ENCODE measurements around the gene ABCA13. TPM values are rescaled to one million over a fixed set of nuclear protein-coding genes. Genes with fewer than 3 reads are reported as not detected.
"Not testable (repeated sequence)": the region's sequence is repeated elsewhere in the genome, so short reads cannot be mapped to it uniquely, and the experiment has no call there.

The ABCA13 gene
- total RNA-seq, 1 experiment from 2014 or later, result not detected

DNA sequence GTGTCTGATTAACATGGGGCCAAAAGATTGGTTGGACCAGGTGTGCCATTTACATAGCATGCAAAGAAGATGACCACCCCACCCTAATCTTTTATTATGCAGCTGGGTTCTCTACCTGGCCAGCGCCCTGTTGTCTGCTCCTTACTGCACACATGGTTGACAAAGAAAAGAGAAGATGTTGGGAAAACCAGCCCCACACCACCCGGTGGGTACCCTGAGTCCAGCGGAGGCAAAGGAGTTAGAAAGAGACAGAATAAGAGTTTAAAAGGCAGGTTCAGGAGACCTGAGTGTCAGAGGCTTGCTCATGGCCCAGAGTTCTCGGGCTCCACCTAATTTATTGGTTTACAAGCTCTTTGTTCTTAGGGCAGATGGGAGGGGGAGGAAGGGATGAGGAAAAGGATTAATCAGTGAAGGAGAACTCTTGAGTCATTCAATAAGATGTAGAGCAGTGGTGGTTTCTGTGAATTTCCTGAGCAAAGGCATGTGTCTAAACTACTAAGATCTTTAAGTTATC is 24.1 kb upstream of the ABCA13 start:
- no peaks in the 10 kb centered on the region for H3K36me3 ChIP-seq (ENCODE audit: control insufficient read depth in 1 of 2, insufficient read depth in 2 of 2, low read length in 2 of 2)
- H4K20me1 ChIP-seq (ENCODE audit: insufficient read depth), result no peaks in the 10 kb centered on the region
- H3K4me1 ChIP-seq (ENCODE audit: control insufficient read depth in 1 of 2, insufficient read depth in 2 of 2, low read length in 2 of 2), result no peaks in the 10 kb centered on the region
- no peaks in the 10 kb centered on the region for H3K9me3 ChIP-seq (ENCODE audit: control insufficient read depth in 1 of 2, insufficient read depth in 1 of 2, low read depth in 1 of 2, low read length in 2 of 2)
- intact Hi-C loops (cut with micrococcal nuclease), result no loop called here
- no peaks in the 10 kb centered on the region for H3K9me2 ChIP-seq (ENCODE audit: insufficient read depth)
- no peak for DNase-seq (ENCODE audit: low read depth, low spot score)
- no peak for ATAC-seq
- TF ChIP-seq CEBPB (IDR thresholded peaks at IDR 0.05; ENCODE audit: low read depth), result no peak
- TF ChIP-seq, protein P1, sequence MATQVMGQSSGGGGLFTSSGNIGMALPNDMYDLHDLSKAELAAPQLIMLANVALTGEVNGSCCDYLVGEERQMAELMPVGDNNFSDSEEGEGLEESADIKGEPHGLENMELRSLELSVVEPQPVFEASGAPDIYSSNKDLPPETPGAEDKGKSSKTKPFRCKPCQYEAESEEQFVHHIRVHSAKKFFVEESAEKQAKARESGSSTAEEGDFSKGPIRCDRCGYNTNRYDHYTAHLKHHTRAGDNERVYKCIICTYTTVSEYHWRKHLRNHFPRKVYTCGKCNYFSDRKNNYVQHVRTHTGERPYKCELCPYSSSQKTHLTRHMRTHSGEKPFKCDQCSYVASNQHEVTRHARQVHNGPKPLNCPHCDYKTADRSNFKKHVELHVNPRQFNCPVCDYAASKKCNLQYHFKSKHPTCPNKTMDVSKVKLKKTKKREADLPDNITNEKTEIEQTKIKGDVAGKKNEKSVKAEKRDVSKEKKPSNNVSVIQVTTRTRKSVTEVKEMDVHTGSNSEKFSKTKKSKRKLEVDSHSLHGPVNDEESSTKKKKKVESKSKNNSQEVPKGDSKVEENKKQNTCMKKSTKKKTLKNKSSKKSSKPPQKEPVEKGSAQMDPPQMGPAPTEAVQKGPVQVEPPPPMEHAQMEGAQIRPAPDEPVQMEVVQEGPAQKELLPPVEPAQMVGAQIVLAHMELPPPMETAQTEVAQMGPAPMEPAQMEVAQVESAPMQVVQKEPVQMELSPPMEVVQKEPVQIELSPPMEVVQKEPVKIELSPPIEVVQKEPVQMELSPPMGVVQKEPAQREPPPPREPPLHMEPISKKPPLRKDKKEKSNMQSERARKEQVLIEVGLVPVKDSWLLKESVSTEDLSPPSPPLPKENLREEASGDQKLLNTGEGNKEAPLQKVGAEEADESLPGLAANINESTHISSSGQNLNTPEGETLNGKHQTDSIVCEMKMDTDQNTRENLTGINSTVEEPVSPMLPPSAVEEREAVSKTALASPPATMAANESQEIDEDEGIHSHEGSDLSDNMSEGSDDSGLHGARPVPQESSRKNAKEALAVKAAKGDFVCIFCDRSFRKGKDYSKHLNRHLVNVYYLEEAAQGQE (IDR thresholded peaks at IDR 0.05; ENCODE audit: low read depth), result no peak
- TF ChIP-seq, protein P2, sequence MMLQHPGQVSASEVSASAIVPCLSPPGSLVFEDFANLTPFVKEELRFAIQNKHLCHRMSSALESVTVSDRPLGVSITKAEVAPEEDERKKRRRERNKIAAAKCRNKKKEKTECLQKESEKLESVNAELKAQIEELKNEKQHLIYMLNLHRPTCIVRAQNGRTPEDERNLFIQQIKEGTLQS (IDR thresholded peaks at IDR 0.05), result no peak
- TF ChIP-seq, protein P3, sequence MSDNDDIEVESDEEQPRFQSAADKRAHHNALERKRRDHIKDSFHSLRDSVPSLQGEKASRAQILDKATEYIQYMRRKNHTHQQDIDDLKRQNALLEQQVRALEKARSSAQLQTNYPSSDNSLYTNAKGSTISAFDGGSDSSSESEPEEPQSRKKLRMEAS (IDR thresholded peaks at IDR 0.05), result no peak
- no peak for TF ChIP-seq SIN3A (IDR thresholded peaks at IDR 0.05; ENCODE audit: low read depth)
- TF ChIP-seq POLR2AphosphoS5 (IDR thresholded peaks at IDR 0.05; ENCODE audit: low read depth, low read length), result no peak
- TF ChIP-seq SRF (IDR thresholded peaks at IDR 0.05; ENCODE audit: low read depth), result no peak
- no peak for TF ChIP-seq TCF7L2 (IDR thresholded peaks at IDR 0.05; ENCODE audit: borderline replicate concordance, extremely low read depth, insufficient read depth, insufficient read length)
- H3K4me2 ChIP-seq (ENCODE audit: low read length), result no peak overlapping the region
- H3K79me2 ChIP-seq (ENCODE audit: insufficient read depth, low read length), result no peaks in the 10 kb centered on the region
- POLR2A ChIA-PET, result no interaction called here
- no peak overlapping the region for H3K9ac ChIP-seq (ENCODE audit: low read length)
- CTCF ChIA-PET, result no interaction called here
- H3K27ac ChIP-seq (ENCODE audit: low read depth, low read length), result no peak overlapping the region
- H2AFZ ChIP-seq (ENCODE audit: low read depth, low read length, poor library complexity, severe bottlenecking), result no peak overlapping the region
- H3K4me3 ChIP-seq (replicated peaks in 1 of 2; ENCODE audit: low read depth in 1 of 2, low read length in 2 of 2), result no peak overlapping the region
- H3K27me3 ChIP-seq (ENCODE audit: insufficient read depth, low read length), result peaks cover 12% of the 10 kb centered on the region
- RAD21 ChIA-PET (ENCODE audit: low non-redundant PET in 1 of 2, low total read pairs in 2 of 2, uncharacterized antibody in 2 of 2, unreplicated experiment in 2 of 2), result no interaction called here
- no TSS peak for BruUV-seq (replicated peaks)

DNA sequence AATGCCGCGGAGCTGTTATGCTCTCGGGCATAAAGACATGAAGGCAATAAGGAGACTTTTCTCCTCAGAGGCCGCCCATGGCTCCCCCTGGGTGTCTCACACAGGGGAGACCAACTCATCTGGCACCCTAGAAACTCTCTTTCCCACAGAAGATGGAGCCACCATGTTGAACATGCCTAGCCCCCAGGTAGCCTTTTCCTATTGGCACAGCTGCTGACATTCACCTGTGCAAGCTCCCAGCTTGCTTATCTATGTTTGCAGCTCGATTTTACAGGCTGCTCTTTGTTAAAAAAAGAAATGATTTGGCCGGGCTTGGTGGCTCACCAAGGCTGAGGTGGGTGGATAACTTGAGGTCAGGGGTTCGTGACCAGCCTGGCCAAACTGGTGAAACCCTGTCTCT is 23.6 kb upstream of the ABCA13 start:
- POLR2A ChIA-PET; H3K4me1 ChIP-seq (ENCODE audit: control insufficient read depth in 1 of 2, insufficient read depth in 2 of 2, low read length in 2 of 2); H3K9me2 ChIP-seq (ENCODE audit: insufficient read depth); H3K4me2 ChIP-seq (ENCODE audit: low read length); H3K9ac ChIP-seq (ENCODE audit: low read length); H2AFZ ChIP-seq (ENCODE audit: low read depth, low read length, poor library complexity, severe bottlenecking); ATAC-seq; BruUV-seq (replicated peaks); H3K79me2 ChIP-seq (ENCODE audit: insufficient read depth, low read length); H4K20me1 ChIP-seq (ENCODE audit: insufficient read depth); H3K36me3 ChIP-seq (ENCODE audit: control insufficient read depth in 1 of 2, insufficient read depth in 2 of 2, low read length in 2 of 2); RAD21 ChIA-PET (ENCODE audit: low non-redundant PET in 1 of 2, low total read pairs in 2 of 2, uncharacterized antibody in 2 of 2, unreplicated experiment in 2 of 2); DNase-seq (ENCODE audit: low read depth, low spot score); H3K4me3 ChIP-seq (replicated peaks in 1 of 2; ENCODE audit: low read depth in 1 of 2, low read length in 2 of 2); H3K27ac ChIP-seq (ENCODE audit: low read depth, low read length); H3K9me3 ChIP-seq (ENCODE audit: control insufficient read depth in 1 of 2, insufficient read depth in 1 of 2, low read depth in 1 of 2, low read length in 2 of 2); intact Hi-C loops (cut with micrococcal nuclease); CTCF ChIA-PET: not testable (repeated sequence)
- peaks cover 12% of the 10 kb centered on the region for H3K27me3 ChIP-seq (ENCODE audit: insufficient read depth, low read length)
